ENCODE results near the gene STARD13.

- TF ChIP-seq YY1 (IDR thresholded peaks at IDR 0.05; ENCODE audit: insufficient read depth, insufficient read length) (no peak), SUZ12 (IDR thresholded peaks at IDR 0.05; ENCODE audit: extremely low read depth, insufficient read depth, insufficient read length) (no peak), ZNF274 (IDR thresholded peaks at IDR 0.05; ENCODE audit: low read depth, low read length) (no peak)
Observed at GRCh38 chr13:33125821-33126570, 159.6 kb downstream of the STARD13 start.

Measured in NT2/D1 (cell line).